WTC11 (cell line): ENCODE measurements around the gene GOLGA6L22. TPM values are rescaled to one million over a fixed set of nuclear protein-coding genes. Genes with fewer than 3 reads are reported as not detected.
"Not testable (repeated sequence)": the region's sequence is repeated elsewhere in the genome, so short reads cannot be mapped to it uniquely, and the experiment has no call there.

ENCODE experiments used
- ATAC-seq: fragments of 200-7000 bp; cut with Tn5 transposase; 2 replicates; pipeline ENCODE4 v1.10.0; 2021; ENCODE audit warnings: mild to moderate bottlenecking, moderate library complexity
- CTCF ChIA-PET: fragments of 300-600 bp; sonication (Branson Sonifier 250); formaldehyde crosslinking; loops from one replicate; lab custom pipeline; 2021; ENCODE audit warnings: antibody characterized with exemption; lab: Charles Lee
- POLR2A ChIA-PET: fragments of 350-600 bp; sonication (Branson Sonifier 250); formaldehyde crosslinking; loops from one replicate; lab custom pipeline; 2021; ENCODE audit warnings: antibody characterized with exemption; lab: Charles Lee
- DNase-seq: peaks from one replicate; pipeline ENCODE4 v3.0.0; 2021; ENCODE audit warnings: low spot score
- H3K27ac Mint-ChIP-seq: 2 replicates; pipeline ENCODE4 v1.8.0; 2021; ENCODE audit warnings: mixed read lengths
- H3K27me3 Mint-ChIP-seq: 2 replicates; pipeline ENCODE4 v1.8.0; 2021; ENCODE audit warnings: low read depth, mild to moderate bottlenecking, moderate library complexity, mixed read lengths
- H3K36me3 Mint-ChIP-seq: 2 replicates; pipeline ENCODE4 v1.8.0; 2021; ENCODE audit warnings: mixed read lengths
- H3K4me1 Mint-ChIP-seq: 2 replicates; pipeline ENCODE4 v1.8.0; 2022; ENCODE audit warnings: mixed read lengths
- H3K4me3 Mint-ChIP-seq: 2 replicates; pipeline ENCODE4 v1.8.0; 2021; ENCODE audit warnings: mild to moderate bottlenecking, moderate library complexity, mixed read lengths
- H3K9me3 Mint-ChIP-seq: 2 replicates; pipeline ENCODE4 v1.8.0; 2021; ENCODE audit warnings: mixed read lengths
- total RNA-seq: library from RNA; stranded (reverse); gene quantifications from 3 replicates; pipeline ENCODE4 v1.2.3, GENCODE V29; 2021

GOLGA6L22 gene
- total RNA-seq, 1 experiment from 2014 or later = not detected

DNA sequence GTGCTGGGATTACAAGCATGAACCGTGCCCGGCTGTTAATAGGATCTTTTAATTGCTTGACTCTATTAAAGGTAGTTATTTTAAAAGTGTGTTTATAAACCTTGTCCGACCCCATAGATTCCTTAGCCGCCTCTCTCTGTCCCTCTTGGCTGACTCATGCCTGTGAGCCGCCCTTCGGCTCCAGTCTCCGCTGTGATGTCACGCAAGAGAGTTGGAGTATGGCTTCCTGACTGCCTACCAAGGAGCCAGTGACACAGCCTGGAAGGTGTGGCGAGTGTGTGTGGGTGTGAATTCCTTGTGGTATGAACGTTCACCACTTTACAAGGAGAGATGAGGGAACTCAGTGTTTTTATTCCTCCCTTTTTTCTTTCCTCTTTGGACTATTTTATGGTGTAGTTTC lies 43.6 kb downstream of the GOLGA6L22 start:
- ATAC-seq, H3K4me1 Mint-ChIP-seq, H3K27me3 Mint-ChIP-seq, H3K9me3 Mint-ChIP-seq, DNase-seq, H3K4me3 Mint-ChIP-seq, POLR2A ChIA-PET, H3K27ac Mint-ChIP-seq, H3K36me3 Mint-ChIP-seq, CTCF ChIA-PET: not testable (repeated sequence)

- H3K36me3 Mint-ChIP-seq, H3K9me3 Mint-ChIP-seq, H3K27me3 Mint-ChIP-seq, H3K4me3 Mint-ChIP-seq, POLR2A ChIA-PET, H3K27ac Mint-ChIP-seq, H3K4me1 Mint-ChIP-seq, DNase-seq, ATAC-seq, CTCF ChIA-PET: not testable (repeated sequence)
Observed at GRCh38 chr15:22506959-22507358, 48.3 kb downstream of the GOLGA6L22 start.

GRCh38 chr15:22516140-22516539 lies 57.4 kb downstream of the GOLGA6L22 start:
- POLR2A ChIA-PET, DNase-seq, H3K27ac Mint-ChIP-seq, H3K4me3 Mint-ChIP-seq, CTCF ChIA-PET, H3K4me1 Mint-ChIP-seq, H3K9me3 Mint-ChIP-seq, ATAC-seq, H3K27me3 Mint-ChIP-seq, H3K36me3 Mint-ChIP-seq: not testable (repeated sequence)
